K562 (cell line): ENCODE results near the gene MICOS13. TPM values are rescaled to one million over a fixed set of nuclear protein-coding genes. Genes with fewer than 3 reads are reported as not detected.

Experiments
- FIP1L1 ChIP-seq: fragments of 200-400 bp; formaldehyde crosslinking; IDR thresholded peaks from 2 replicates; pipeline ENCODE4 v1.6.1; 2018; ENCODE audit warnings: mild to moderate bottlenecking, low read depth, low read length; ENCODE audit not compliant: poor library complexity, severe bottlenecking
- KAT7 ChIP-seq: sonication (generic); formaldehyde crosslinking; IDR thresholded peaks from 2 replicates; pipeline ENCODE4 v1.8.0; 2022; ENCODE audit warnings: missing genetic modification reagents, mild to moderate bottlenecking, borderline replicate concordance
- MTA2 ChIP-seq: fragments of 450-650 bp; IDR thresholded peaks from 2 replicates; pipeline ENCODE4 v1.6.1; 2016; ENCODE audit warnings: low read depth
- NBN ChIP-seq: fragments of 450-650 bp; IDR thresholded peaks from 2 replicates; pipeline ENCODE4 v1.6.1; 2016; ENCODE audit warnings: low read depth, mild to moderate bottlenecking
- NR2C2 ChIP-seq, 2 experiments: fragments of 200-800 bp in 1 of 2; sonication (Bioruptor generic) in 1 of 2; sonication (generic) in 1 of 2; formaldehyde crosslinking in 1 of 2; IDR thresholded peaks; 2 replicates each; pipeline versions ENCODE4 v1.6.1 to v1.8.0; 2016 to 2022; ENCODE audit warnings: mild to moderate bottlenecking in 1 of 2, missing compliant biosample characterization in 1 of 2, missing genetic modification characterization in 1 of 2, missing genetic modification reagents in 1 of 2
- PCBP1 ChIP-seq: fragments of 200-400 bp; formaldehyde crosslinking; IDR thresholded peaks from 2 replicates; pipeline ENCODE4 v1.6.1; 2018; ENCODE audit warnings: mild to moderate bottlenecking, low read depth, low read length; ENCODE audit not compliant: poor library complexity, severe bottlenecking
- POLR2AphosphoS2 ChIP-seq: IDR thresholded peaks from 2 replicates; pipeline ENCODE4 v1.6.1; 2012; ENCODE audit warnings: low read length, improper control_type of control experiment
- PYGO2 ChIP-seq: fragments of 450-650 bp; IDR thresholded peaks from 2 replicates; pipeline ENCODE4 v1.6.1; 2016; ENCODE audit warnings: mild to moderate bottlenecking, missing genetic modification characterization, moderate library complexity, missing compliant biosample characterization
- REST ChIP-seq, 2 experiments: fragments of 450-650 bp; formaldehyde crosslinking in 1 of 2; IDR thresholded peaks; 2 replicates each; pipeline versions ENCODE4 v1.4.0 to v1.6.1; 2014 to 2020; ENCODE audit warnings: mild to moderate bottlenecking in 2 of 2, borderline replicate concordance in 1 of 2, low read depth in 1 of 2
- SIX5 ChIP-seq, 2 experiments: IDR thresholded peaks; 2 replicates each; pipeline ENCODE4 v1.6.1; 2011; ENCODE audit warnings: low read length in 2 of 2, borderline replicate concordance in 1 of 2, low read depth in 1 of 2, mild to moderate bottlenecking in 1 of 2, moderate library complexity in 1 of 2; ENCODE audit not compliant: insufficient read depth in 1 of 2
- TAF9B ChIP-seq: fragments of 450-650 bp; IDR thresholded peaks from 2 replicates; pipeline ENCODE4 v1.6.1; 2018; ENCODE audit warnings: mild to moderate bottlenecking; ENCODE audit not compliant: partially characterized antibody
- TEAD4 ChIP-seq, 2 experiments: sonication (generic) in 1 of 2; formaldehyde crosslinking in 1 of 2; IDR thresholded peaks; 2 replicates each; pipeline versions ENCODE4 v1.6.1 to v1.8.0; 2012 to 2022; ENCODE audit warnings: borderline replicate concordance in 1 of 2, inconsistent platforms in 1 of 2, low read length in 1 of 2, mild to moderate bottlenecking in 1 of 2, missing genetic modification reagents in 1 of 2
- YBX1 ChIP-seq: fragments of 450-650 bp; IDR thresholded peaks from 2 replicates; pipeline ENCODE4 v1.7.1; 2016; ENCODE audit warnings: mild to moderate bottlenecking
- ZC3H4 ChIP-seq: sonication (generic); formaldehyde crosslinking; IDR thresholded peaks from 2 replicates; pipeline ENCODE4 v1.9.0; 2021; ENCODE audit warnings: missing genetic modification reagents, borderline replicate concordance
- ZNF695 ChIP-seq: fragments of 450-650 bp; formaldehyde crosslinking; IDR thresholded peaks from 2 replicates; pipeline ENCODE4 v1.4.0; 2020; ENCODE audit warnings: mild to moderate bottlenecking, moderate library complexity
- ZNF77 ChIP-seq: fragments of 250-450 bp; sonication (Bioruptor Pico); IDR thresholded peaks from 2 replicates; pipeline ENCODE4 v1.5.0; 2020
- polyA plus RNA-seq, 8 experiments: library from polyadenylated mRNA; depleted of rRNA in 4 of 8; stranded (reverse) in 5 of 8; unstranded in 3 of 8; fragments of >200 nt; fragmentation: Nextera tagmentation in 2 of 8; fragmentation: Illumina TruSeq in 1 of 8; extraction: Ambion mirVana in 2 of 8; extraction: Trizol in 1 of 8; gene quantifications; 2 replicates each; pipeline versions ENCODE4 v1.2.1 to v1.2.3, GENCODE V29; 2011 to 2014; ENCODE audit warnings: inconsistent platforms in 1 of 8, missing spikeins in 1 of 8
- total RNA-seq, 7 experiments: library from RNA; depleted of rRNA in 6 of 7; stranded (reverse); fragments of >200 nt in 6 of 7; fragmentation: Illumina TruSeq in 2 of 7; extraction: Trizol in 2 of 7; gene quantifications; 2 replicates each; pipeline versions ENCODE4 v1.2.1 to v1.2.3, GENCODE V29; 2011 to 2021; ENCODE audit warnings: low replicate concordance in 1 of 7
- TF ChIP-seq, protein P1 (sequence below): sonication (generic); formaldehyde crosslinking; IDR thresholded peaks from 2 replicates; pipeline ENCODE4 v1.8.0; 2022; ENCODE audit warnings: mild to moderate bottlenecking, missing genetic modification reagents

Gene MICOS13
- total and polyA plus RNA-seq, 9 of the 15 experiments (the other 6 are each of a cell fraction or from before 2014, with no cell fraction given): 15.5 to 220 (median 49.4) TPM

GRCh38 chr19:5693195-5694166 lies 13.2 kb upstream of the MICOS13 start (continued):
- TF ChIP-seq ZNF77 (CRISPR knock-in tag) (no peak), NR2C2 (CRISPR knock-in tag; IDR thresholded peaks at IDR 0.05) (no peak), NR2C2 (tag; IDR thresholded peaks at IDR 0.05) (no peak), ZC3H4 (CRISPR knock-in tag) (0 out of 2 replicates have a peak, but pooled peaks have one; percentile 34), FIP1L1 (peak; percentile 59), PCBP1 (peak; percentile 51), ZNF695 (CRISPR knock-in tag) (0 out of 2 replicates have a peak, but pooled peaks have one; percentile 38), TEAD4 (IDR thresholded peaks at IDR 0.05; ENCODE audit: low read length) (no peak), TEAD4 (CRISPR knock-in tag; IDR thresholded peaks at IDR 0.05; ENCODE audit: borderline replicate concordance) (peak; percentile 52; the same call in 1 of the 2 replicates), POLR2AphosphoS2 (peak; percentile 91), NBN (no peak), MTA2 (no peak), REST (IDR thresholded peaks at IDR 0.05; ENCODE audit: borderline replicate concordance) (0 out of 2 replicates have a peak, but pooled peaks have one; percentile 12), REST (CRISPR knock-in tag; IDR thresholded peaks at IDR 0.05; ENCODE audit: low read depth) (no peak), KAT7 (CRISPR knock-in tag) (no peak), SIX5 (IDR thresholded peaks at IDR 0.05; ENCODE audit: borderline replicate concordance in 1 of 2, insufficient read depth in 1 of 2, low read depth in 1 of 2, low read length in 2 of 2) (no peak), YBX1 (no peak), TAF9B (no peak), PYGO2 (tag) (no peak)
- TF ChIP-seq, protein P1, sequence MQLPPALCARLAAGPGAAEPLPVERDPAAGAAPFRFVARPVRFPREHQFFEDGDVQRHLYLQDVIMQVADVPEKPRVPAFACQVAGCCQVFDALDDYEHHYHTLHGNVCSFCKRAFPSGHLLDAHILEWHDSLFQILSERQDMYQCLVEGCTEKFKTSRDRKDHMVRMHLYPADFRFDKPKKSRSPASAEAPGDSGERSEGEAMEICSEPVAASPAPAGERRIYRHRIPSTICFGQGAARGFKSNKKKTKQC (CRISPR knock-in tag): no peak
